T47D (cell line): ENCODE results near the gene GRIN2A.

Experiments
- DNase-seq, 2 experiments: peaks; one replicate each; pipeline versions ENCODE4 v3.0.0 to v3.0.0-alpha.2; 2011 to 2012; ENCODE audit warnings: low read depth in 1 of 2, low spot score in 1 of 2
- JUND ChIP-seq: IDR thresholded peaks from 2 replicates; pipeline ENCODE4 v1.6.1; 2012; ENCODE audit warnings: low read depth
- in situ Hi-C: cut with HindIII; loops from 2 replicates; pipeline ENCODE4 v1.10.0; 2016; ENCODE audit warnings: low sequenced_read_pairs, low pct_unique_long_range_greater_than_20kb

Gene GRIN2A

DNA sequence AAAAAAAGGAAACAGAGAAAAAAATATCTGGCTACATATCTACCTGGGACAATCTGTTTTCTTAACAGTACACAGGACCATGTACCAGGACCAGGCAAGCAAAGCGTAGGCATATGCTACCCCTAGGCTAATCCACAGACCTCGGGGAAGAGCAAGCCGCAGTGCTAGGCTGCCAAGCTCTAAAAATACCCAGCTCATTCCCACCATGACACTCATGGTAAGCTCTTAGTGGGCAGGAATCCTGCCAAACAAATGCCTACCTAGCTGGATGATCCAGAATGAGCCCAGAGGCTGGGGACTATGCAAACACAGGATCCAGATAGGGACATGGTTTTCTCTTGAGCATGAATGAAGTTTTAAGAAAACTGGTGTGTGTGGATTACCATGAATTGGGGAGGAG, 95.6 kb downstream of the GRIN2A start:
- TF ChIP-seq JUND, result no peak
- DNase-seq, result no peak
- in situ Hi-C loops, result no loop called here

DNA sequence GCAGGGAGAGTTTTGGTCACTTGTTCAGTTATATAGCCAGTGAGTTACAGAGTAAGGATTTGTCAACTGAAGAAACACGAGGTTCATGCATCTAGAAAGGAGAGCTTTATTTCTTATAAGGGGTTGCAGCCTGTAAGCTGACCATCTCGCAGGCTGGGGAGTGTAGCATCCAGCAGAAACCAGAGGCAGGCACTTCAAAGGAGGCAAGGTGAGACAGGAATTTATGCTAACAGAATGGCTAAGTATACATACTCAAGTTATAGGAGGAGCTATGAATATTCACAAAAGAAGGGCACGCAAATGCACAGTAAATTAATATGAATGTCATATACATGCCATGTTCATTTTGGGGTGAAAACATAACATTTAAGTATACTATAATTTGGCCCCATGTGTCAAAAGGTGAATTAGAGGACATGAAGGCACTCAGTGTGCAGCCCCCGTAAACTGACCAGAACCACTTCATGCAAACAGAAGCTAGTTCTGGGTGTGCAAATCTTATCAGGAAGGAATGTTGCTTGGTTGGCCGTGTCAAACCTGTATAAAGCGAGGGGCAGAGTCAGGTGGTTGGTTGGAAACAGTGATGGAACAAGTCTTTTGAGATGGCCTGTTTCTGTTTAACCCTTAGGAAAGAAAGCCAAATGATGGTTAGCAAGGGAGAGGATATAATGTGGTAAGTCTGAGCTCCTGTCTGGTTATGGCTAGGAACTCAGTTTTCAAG, 97.0 kb downstream of the GRIN2A start:
- in situ Hi-C loops, result no loop called here
- no peak for TF ChIP-seq JUND
- no peak for DNase-seq

DNA sequence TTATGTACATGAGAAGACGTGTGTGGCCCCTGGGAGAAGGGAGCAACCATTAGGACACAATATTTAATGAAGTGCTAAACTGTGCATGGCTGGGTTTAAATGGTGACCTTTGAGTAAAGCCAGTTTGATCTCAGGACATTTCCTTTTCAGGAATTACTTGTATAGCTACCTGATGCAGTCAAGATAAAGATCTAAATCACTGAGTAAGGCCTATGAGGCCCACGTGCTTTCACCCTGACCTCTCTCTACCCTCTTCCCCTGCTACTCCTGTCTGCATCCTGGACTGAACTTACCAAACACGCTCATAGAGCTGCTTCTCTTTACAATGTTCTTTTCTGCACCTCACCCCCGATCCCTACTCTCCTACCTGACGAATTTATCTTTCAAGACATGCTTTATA, 98.9 kb downstream of the GRIN2A start:
- in situ Hi-C loops, result no loop called here
- no peak for TF ChIP-seq JUND
- DNase-seq, result no peak

DNA sequence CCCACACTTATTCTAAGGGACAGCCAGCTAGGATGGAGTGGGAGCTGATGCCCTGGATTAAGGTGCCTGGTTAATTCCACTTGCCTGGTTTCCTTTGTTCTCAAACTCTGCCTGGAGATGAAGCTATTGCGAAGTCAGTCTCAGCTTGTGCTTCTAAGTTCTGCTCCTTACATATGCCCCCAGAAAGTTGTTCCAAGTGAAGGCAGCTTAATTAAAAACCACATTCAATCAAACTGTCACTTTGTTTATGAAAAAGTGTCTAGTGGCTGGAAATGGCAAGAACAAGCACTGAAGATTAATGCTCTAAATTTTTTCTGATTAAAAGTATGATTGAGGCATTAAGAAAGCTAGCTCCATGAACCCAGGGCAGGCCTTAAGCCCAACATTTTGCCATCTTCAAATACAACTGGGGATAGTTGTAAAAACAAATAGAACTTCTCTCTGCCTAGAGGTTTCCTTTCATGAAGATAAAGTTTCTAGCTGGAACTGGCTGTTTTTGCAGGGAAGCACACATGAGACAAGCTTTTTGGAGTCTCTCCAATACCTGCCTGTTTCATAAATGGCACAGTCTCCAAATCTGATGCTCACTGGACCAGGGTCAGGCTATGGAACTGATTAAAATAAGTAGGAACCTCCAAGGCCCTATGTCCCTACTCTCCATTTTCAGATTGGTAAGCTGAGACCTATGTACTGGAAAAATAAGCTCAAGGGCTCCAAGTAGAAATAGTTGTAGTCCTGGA, 100.9 kb downstream of the GRIN2A start:
- in situ Hi-C loops, result no loop called here
- TF ChIP-seq JUND, result no peak
- no peak for DNase-seq

- TF ChIP-seq JUND, result no peak
- DNase-seq, result peak in 1 of 2 experiments; percentile 22
- in situ Hi-C loops, result no loop called here
Observed at GRCh38 chr16:10080051-10080772, 102.0 kb downstream of the GRIN2A start.

GRCh38 chr16:10078541-10078949, 103.7 kb downstream of the GRIN2A start:
- TF ChIP-seq JUND, result no peak
- in situ Hi-C loops, result no loop called here
- DNase-seq, result no peak

GRCh38 chr16:10077861-10078260, 104.4 kb downstream of the GRIN2A start:
- TF ChIP-seq JUND, result no peak
- no peak for DNase-seq
- in situ Hi-C loops, result no loop called here

GRCh38 chr16:10076037-10076436, 106.2 kb downstream of the GRIN2A start:
- TF ChIP-seq JUND, result no peak
- in situ Hi-C loops, result no loop called here
- no peak for DNase-seq

GRCh38 chr16:10070591-10070990, 111.6 kb downstream of the GRIN2A start:
- in situ Hi-C loops, result no loop called here
- no peak for DNase-seq
- TF ChIP-seq JUND, result no peak

DNA sequence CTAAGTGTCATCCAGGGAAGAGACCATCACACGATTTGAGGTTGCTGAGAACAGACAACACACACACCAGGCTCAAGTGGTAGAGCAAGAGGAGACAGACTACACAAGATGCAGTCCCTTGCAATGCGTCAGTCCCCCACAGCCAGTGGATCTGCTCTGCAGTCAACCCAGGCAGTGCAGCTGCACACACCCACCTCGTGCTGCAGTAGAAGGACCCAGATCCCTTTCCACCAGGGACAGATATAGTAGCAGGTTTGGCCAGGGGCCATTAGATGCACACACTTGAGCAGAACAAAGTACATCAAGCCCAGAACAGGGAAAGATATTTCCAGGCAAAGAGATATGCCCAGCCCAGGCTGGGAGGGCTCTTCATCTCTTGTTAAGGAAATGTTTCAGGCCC, 112.9 kb downstream of the GRIN2A start:
- no peak for TF ChIP-seq JUND
- no peak for DNase-seq
- in situ Hi-C loops, result no loop called here

DNA sequence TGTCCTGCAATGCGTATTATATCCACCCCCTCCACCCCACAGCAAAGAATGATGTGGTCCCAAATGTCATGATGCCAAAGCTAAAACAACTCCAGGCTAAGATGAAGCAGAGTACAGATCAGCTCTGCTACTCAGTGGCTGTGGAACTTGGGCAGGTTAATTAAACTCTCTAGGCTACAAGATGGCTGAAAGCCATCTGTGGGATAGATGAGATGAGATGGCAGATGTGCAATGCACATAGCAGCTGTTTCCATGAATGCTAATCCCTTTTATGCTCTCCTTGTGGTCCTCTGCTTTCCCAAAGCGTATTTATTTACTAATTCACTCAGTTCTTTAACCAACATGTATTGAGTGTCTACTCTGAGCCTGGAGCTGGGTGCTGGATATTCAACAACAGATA, 114.4 kb downstream of the GRIN2A start:
- in situ Hi-C loops, result no loop called here
- TF ChIP-seq JUND, result no peak
- DNase-seq, result no peak

DNA sequence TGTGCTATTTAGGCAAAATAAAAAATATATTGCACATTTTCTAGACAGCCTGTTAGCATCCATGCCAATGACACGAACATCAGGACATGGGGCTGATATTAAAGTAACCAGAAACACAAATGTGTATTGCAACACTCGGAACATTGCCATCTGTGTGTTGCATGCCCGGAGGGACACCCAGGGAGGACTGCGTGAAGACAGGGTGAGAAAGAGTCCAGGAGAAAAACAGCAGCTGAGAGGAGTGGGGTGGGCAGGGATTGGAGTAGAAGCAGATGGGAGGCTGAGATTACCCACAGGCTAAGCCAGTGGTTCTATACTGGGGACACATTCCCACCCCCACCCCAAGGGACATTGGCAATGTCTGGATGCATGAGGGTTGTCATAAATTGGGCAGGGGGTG, 114.8 kb downstream of the GRIN2A start:
- in situ Hi-C loops, result no loop called here
- TF ChIP-seq JUND, result no peak
- DNase-seq, result no peak

DNA sequence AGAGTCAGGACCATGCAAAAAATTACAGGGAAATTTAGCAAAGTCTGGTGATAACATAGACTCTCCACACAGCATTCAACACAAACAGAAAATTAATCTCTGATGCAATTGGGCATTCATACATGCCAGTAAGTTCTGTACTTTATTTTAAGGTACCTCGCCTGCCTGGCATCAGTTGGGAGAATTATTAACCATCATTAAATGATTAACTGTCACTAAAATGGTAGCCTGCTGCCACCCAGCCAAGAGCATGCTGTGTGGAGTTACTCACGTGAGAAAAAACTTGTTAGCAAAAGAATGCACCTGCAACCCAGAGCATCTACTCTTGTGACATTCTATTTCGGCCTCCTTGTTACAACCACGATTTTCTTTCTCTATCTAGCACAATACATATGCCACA, 117.2 kb downstream of the GRIN2A start:
- in situ Hi-C loops, result no loop called here

More for the DNA sequence above, 117.2 kb downstream of the GRIN2A start:
- TF ChIP-seq JUND, result no peak
- no peak for DNase-seq
